NCI-H526 treated with DMSO at 0.1 percent for 48 hours (cell line): ENCODE results near the gene STX11.
A peak's percentile ranks its signal among the peaks of the same experiment; 100 is the strongest.

Source experiments
- DNase-seq: peaks from one replicate; lab custom pipeline; 2025; lab: John Stamatoyannopoulos, UW

Gene STX11

GRCh38 chr6:144215932-144216667 is 65.8 kb downstream of the STX11 start:
- DNase-seq: peak; percentile 84

DNA sequence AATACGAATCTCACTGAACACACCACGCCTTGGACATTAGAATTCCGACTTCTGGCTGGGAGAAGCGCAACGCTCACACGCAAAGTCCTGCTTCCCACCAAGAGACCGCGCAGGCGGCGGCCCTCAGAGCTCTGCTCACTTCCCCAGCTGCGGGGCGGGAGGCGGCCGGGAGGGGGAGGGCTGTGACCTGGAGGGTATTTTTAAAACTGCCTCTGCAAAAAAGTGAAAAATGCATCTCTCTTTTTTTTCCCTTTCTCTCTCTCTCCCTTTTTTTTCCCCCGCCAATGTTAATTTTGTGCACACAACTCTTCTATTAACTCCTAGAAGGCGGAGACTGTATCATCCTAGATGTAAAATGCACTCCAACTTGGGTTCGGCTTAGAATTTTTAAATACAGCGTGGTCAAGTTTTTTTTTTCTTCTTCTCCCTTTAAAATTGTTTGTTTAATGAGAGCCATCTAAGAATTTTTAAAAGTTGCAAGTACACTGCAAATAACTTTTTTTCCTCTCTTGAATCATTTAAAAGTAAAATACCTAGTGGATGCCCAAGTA is 66.4 kb downstream of the STX11 start:
- no peak for DNase-seq

GRCh38 chr6:144217264-144217663 is 66.9 kb downstream of the STX11 start:
- DNase-seq: no peak

- no peak for DNase-seq
These were observed 67.5 kb downstream of the STX11 start for GRCh38 chr6:144217797-144218196.

DNA sequence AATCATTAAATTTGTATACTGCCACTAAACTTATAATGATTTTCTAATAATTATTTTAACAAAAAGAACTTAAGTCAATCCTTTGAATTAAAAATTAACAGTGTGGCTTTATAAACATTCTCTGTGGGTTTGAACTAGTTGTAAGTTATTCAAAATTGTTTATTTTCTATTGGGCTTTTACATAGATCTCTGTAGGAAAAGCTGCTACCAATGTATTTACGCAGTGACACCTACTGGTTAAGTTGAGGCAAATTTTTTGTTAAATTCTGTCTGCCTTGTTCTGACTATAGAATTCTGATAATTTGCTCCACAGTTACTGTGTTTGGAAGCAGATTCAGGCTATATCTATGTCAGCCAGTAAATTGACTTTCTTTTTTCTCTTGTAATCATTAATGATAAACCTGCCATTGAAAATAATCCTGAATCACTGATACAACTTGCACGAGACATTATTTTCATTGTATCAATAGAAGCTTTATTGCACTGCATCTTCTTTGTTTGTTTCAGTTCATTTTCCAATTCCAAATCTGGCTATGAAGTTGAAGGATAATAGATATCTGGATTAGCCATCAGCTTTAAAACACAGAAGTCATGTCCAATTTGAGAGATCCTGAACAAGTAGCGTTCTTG is 68.9 kb downstream of the STX11 start:
- DNase-seq: peak; percentile 40

DNA sequence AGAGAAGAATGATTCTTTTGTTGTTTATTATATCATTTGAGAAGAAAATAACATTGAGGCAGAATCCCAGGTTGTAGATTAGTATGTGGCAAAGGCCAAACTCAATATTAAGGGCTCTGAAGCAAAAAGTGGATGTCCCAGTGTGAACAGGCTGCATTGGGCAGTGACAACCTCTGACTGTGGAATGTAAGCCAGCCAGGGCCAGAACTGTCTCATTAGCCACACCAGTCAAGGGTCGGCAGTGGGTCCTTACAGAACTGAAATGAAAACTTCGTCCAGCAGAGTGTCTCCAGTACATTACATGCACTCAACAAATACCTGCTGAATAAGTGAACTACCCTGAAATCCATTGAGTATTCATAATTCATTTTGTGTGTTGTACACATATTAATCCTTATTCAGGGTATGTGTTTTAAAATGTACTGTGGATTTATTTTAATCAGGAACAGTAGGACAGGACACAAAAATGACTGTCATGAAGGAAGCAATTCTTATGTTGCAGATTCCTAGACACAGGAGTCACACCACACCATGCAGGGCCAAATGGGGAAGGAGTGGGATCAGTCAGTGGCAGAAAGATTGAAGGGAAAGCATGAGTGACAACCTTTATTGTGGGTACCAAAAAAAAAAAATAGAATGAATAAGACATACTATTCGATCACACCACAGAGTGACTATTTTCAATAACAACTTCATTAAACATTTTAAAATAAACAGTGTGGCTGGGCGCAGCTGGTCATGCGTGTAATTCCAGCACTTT is 69.9 kb downstream of the STX11 start:
- DNase-seq: no peak

DNA sequence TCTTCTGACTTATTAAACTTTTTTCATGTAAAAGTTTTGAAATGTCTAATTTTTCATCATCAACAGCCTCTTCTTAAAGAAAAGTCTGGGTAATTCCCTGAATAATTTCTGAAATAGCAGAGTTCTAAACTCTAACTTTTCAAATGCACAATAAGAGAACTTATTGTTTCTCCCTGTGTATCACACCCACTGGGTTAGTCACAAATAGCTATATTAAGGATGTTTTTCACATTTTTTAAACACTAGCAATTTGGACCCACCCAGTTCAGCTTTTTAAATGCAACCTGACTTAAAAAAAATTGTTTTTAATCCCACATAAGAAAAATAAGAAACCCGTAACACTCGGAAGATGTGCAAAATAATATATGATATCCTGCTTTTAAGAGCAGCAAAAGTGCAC is 73.4 kb downstream of the STX11 start:
- DNase-seq: no peak

GRCh38 chr6:144231721-144232120 is 81.4 kb downstream of the STX11 start:
- no peak for DNase-seq

DNA sequence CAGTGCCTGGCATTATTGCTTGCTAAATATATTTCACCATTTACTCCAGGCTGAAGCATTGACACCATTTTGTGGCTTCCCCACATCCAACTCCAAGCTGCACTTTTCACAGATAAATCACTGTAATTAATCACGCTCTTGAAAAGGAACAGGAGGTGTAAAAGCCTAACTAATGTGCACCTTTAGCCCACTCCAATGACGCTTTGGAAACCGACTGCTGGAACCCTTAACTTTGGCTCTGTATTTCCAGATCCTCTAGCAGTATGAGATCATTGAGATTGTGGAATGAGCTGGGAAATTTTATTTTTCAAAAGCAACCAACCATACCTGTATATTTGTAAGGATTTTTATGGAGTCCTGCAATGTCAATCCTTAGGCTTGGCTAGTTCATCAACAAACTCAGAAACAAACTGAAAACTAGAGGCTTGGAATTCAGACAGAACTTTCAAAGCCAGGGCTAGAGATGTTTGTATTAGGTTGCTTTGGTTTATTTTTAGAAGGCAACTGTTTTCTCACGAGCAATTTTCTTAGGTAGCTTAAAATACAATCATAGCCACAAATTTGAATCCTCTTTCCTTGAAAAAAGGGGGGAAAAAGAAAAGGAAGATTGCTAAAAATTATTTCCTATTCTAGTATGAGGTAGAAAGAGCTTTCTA is 82.0 kb downstream of the STX11 start:
- no peak for DNase-seq

DNA sequence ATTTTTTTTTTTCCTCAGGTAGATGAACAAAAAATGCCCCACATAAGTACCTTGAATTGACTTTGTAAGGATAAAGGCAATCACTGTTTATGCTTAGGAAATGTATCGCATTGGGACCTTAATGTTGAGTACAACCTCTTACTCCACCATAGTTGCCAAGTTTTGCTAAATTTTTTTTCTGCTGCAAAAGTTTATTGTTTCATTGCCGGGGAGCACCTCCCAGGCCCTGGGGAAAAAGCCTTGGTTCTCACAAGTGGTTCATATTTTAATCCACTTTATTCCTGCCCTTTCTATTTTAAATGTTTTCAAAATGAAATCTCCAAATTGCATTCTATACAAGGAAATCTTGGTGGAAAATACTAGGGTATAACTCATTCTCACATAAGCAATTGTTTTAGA is 82.5 kb downstream of the STX11 start:
- no peak for DNase-seq

DNA sequence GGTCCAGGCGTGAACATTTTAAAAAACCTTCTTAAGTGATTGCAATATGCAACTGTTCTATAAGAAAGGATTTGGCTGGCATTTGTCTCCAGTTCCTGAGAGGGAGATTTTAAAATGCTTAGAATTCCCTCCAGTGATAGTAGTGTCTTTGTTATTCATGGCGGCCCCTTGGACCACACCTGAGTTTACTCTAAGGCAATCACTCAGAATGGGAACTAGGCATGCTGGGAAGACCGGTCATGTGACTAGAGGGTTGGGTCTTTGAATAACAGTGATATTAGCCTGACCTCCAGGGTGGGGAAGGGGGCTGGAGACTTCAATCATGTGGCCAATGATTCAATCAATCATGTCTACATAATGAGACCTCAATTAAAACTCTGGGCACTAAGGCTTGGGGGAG is 84.1 kb downstream of the STX11 start:
- no peak for DNase-seq

DNA sequence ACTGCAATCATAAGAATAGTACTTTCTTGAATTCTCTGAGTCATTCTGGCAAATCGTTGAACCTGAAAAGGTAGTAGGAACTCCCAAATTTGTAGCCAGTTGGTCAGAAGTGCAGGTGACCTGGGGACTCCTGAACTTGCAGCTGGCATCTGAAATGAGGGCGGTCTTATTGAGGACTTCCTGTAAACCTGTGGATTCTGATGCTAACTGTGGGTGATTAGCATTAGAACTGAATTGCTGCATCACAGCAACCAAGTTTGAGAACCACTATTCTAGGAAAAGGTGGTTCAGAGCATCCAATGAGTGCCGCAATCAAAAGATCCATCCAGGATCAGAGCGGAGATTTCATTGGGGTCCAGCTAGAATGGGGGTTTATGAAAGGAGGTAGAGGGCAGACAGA is 84.6 kb downstream of the STX11 start:
- DNase-seq: no peak
